Measurements from ENCODE around the gene DEFB118.
"Not testable (repeated sequence)": the region's sequence is repeated elsewhere in the genome, so short reads cannot be mapped to it uniquely, and the experiment has no call there.

DEFB118 gene, protein sequence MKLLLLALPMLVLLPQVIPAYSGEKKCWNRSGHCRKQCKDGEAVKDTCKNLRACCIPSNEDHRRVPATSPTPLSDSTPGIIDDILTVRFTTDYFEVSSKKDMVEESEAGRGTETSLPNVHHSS

GRCh38 chr20:31368301-31368700 lies at the start of gene DEFB118:
DEFB118 (plus strand) TSS chr20:31368601; CDS start chr20:31368651, 50 bp downstream.
- TF ChIP-seq CTCF (IDR thresholded peaks at IDR 0.05; ENCODE audit: low read depth, low read length) = no peak
- Histone ChIP-seq H3K9me3 (ENCODE audit: severe bottlenecking) (peaks cover 4% of the 10 kb centered on the region), H3K27ac (no peak within 1 kb of the TSS), H3K36me3 (no peaks in the 10 kb centered on the region), H3K4me3 (ENCODE audit: low read depth, low read length) (no peak within 1 kb of the TSS), H3K27me3 (ENCODE audit: insufficient read depth, low read depth, severe bottlenecking) (peaks cover 73% of the 10 kb centered on the region)
- no peak for DNase-seq

GRCh38 chr20:31322504-31322903 lies 45.9 kb upstream of the DEFB118 start:
- no peak for DNase-seq
- Histone ChIP-seq H3K9me3 (ENCODE audit: severe bottlenecking) (peaks cover 4% of the 10 kb centered on the region), H3K27ac (no peak overlapping the region), H3K36me3 (no peaks in the 10 kb centered on the region), H3K27me3 (ENCODE audit: insufficient read depth, low read depth, severe bottlenecking) (peaks cover 40% of the 10 kb centered on the region), H3K4me3 (ENCODE audit: low read depth, low read length) (no peak overlapping the region)
- TF ChIP-seq CTCF (IDR thresholded peaks at IDR 0.05; ENCODE audit: low read depth, low read length) = no peak

- H3K36me3 ChIP-seq = no peaks in the 10 kb centered on the region
Observed at GRCh38 chr20:31330893-31331292, 37.5 kb upstream of the DEFB118 start.

GRCh38 chr20:31341470-31341869 lies 26.9 kb upstream of the DEFB118 start:
- TF ChIP-seq CTCF (IDR thresholded peaks at IDR 0.05; ENCODE audit: low read depth, low read length) = no peak
- Histone ChIP-seq H3K9me3 (ENCODE audit: severe bottlenecking) (no peaks in the 10 kb centered on the region), H3K27ac (no peak overlapping the region), H3K36me3 (no peaks in the 10 kb centered on the region), H3K27me3 (ENCODE audit: insufficient read depth, low read depth, severe bottlenecking) (peaks cover 57% of the 10 kb centered on the region), H3K4me3 (ENCODE audit: low read depth, low read length) (no peak overlapping the region)
- no peak for DNase-seq

More at GRCh38 chr20:31330893-31331292, 37.5 kb upstream of the DEFB118 start:
- Histone ChIP-seq H3K9me3 (ENCODE audit: severe bottlenecking) (peaks cover 5% of the 10 kb centered on the region), H3K27me3 (ENCODE audit: insufficient read depth, low read depth, severe bottlenecking) (peaks cover 54% of the 10 kb centered on the region), H3K4me3 (ENCODE audit: low read depth, low read length) (no peak overlapping the region), H3K27ac (no peak overlapping the region)
- no peak for TF ChIP-seq CTCF (IDR thresholded peaks at IDR 0.05; ENCODE audit: low read depth, low read length)
- DNase-seq = no peak

- H3K4me3 ChIP-seq (ENCODE audit: low read depth, low read length) = no peak overlapping the region
- H3K27ac ChIP-seq = no peak overlapping the region
- DNase-seq = no peak
- TF ChIP-seq CTCF (IDR thresholded peaks at IDR 0.05; ENCODE audit: low read depth, low read length) = no peak
- H3K27me3 ChIP-seq (ENCODE audit: insufficient read depth, low read depth, severe bottlenecking) = peaks cover 59% of the 10 kb centered on the region
- no peaks in the 10 kb centered on the region for H3K9me3 ChIP-seq (ENCODE audit: severe bottlenecking)
- no peaks in the 10 kb centered on the region for H3K36me3 ChIP-seq
Observed at GRCh38 chr20:31355981-31356380, 12.4 kb upstream of the DEFB118 start.

- H3K4me3 ChIP-seq (ENCODE audit: low read depth, low read length) = no peak overlapping the region
- peaks cover 66% of the 10 kb centered on the region for H3K27me3 ChIP-seq (ENCODE audit: insufficient read depth, low read depth, severe bottlenecking)
- H3K27ac ChIP-seq = no peak overlapping the region
- H3K36me3 ChIP-seq = no peaks in the 10 kb centered on the region
- no peak for TF ChIP-seq CTCF (IDR thresholded peaks at IDR 0.05; ENCODE audit: low read depth, low read length)
- H3K9me3 ChIP-seq (ENCODE audit: severe bottlenecking) = peaks cover 4% of the 10 kb centered on the region
- no peak for DNase-seq
Observed at GRCh38 chr20:31363295-31363694, 5.1 kb upstream of the DEFB118 start.

GRCh38 chr20:31364272-31364671 lies 4.1 kb upstream of the DEFB118 start:
- not testable (repeated sequence) for H3K36me3 ChIP-seq; H3K9me3 ChIP-seq (ENCODE audit: severe bottlenecking); H3K27ac ChIP-seq; DNase-seq; H3K4me3 ChIP-seq (ENCODE audit: low read depth, low read length)
- peaks cover 75% of the 10 kb centered on the region for H3K27me3 ChIP-seq (ENCODE audit: insufficient read depth, low read depth, severe bottlenecking)
